Heart left ventricle (tissue), 16 donors: ENCODE results near the gene IMMP2L. TPM values are rescaled to one million over a fixed set of nuclear protein-coding genes. Genes with fewer than 3 reads are reported as not detected.
"Not testable (repeated sequence)": the region's sequence is repeated elsewhere in the genome, so short reads cannot be mapped to it uniquely, and the experiment has no call there.

Source experiments
- ATAC-seq, 4 donors: fragments of 200-7000 bp; cut with Tn5 transposase; one replicate each; pipeline ENCODE4 v1.9.1; 2020 to 2022; ENCODE audit warnings: moderate library complexity in 4 of 4, mild to moderate bottlenecking in 3 of 4, moderate number of reproducible peaks in 1 of 4
- DNase-seq, 5 donors: peaks; one replicate each; pipeline ENCODE4 v3.0.0-alpha.2; 2020
- H3K27ac ChIP-seq, 12 donors: fragments of 200-600 bp; sonication (generic) in 4 of 12; one replicate each; pipeline versions ENCODE4 v1.5.0 to v1.8.0; 2016 to 2022; ENCODE audit warnings: mild to moderate bottlenecking in 2 of 12
- H3K27me3 ChIP-seq, 9 donors: fragments of 200-600 bp; sonication (generic) in 2 of 9; one replicate each; pipeline versions ENCODE4 v1.5.1 to v1.8.0; 2016 to 2022; ENCODE audit warnings: mild to moderate bottlenecking in 3 of 9
- H3K36me3 ChIP-seq, 9 donors: fragments of 200-600 bp; sonication (generic) in 2 of 9; one replicate each; pipeline versions ENCODE4 v1.5.0 to v1.8.0; 2018 to 2022; ENCODE audit warnings: mild to moderate bottlenecking in 2 of 9
- H3K4me1 ChIP-seq, 12 donors: fragments of 200-600 bp; sonication (generic) in 4 of 12; one replicate each; pipeline versions ENCODE4 v1.5.0 to v1.8.0; 2016 to 2022; ENCODE audit warnings: mild to moderate bottlenecking in 3 of 12
- H3K4me3 ChIP-seq, 12 donors: fragments of 200-600 bp; sonication (generic) in 4 of 12; one replicate each; pipeline versions ENCODE4 v1.5.0 to v1.8.0; 2017 to 2022; ENCODE audit warnings: mild to moderate bottlenecking in 9 of 12, moderate library complexity in 4 of 12
- H3K9me3 ChIP-seq, 12 donors: fragments of 200-600 bp; sonication (generic) in 4 of 12; one replicate each; pipeline versions ENCODE4 v1.5.0 to v1.8.0; 2016 to 2022; ENCODE audit warnings: mild to moderate bottlenecking in 1 of 12
- CTCF ChIP-seq, 12 donors: fragments of 200-600 bp; sonication (generic) in 4 of 12; IDR thresholded peaks; one replicate each; pipeline versions ENCODE4 v1.5.0 to v1.8.0; 2018 to 2022; ENCODE audit warnings: antibody characterized with exemption in 12 of 12, mild to moderate bottlenecking in 5 of 12
- POLR2A ChIP-seq, 2 donors: fragments of 450-650 bp; IDR thresholded peaks; one replicate each; pipeline ENCODE4 v1.6.1; 2017; ENCODE audit warnings: antibody characterized with exemption in 2 of 2, mild to moderate bottlenecking in 2 of 2, moderate library complexity in 2 of 2
- WGBS, 4 donors: extraction: QIAGEN DNeasy Blood & Tissue Kit in 2 of 4; methylation state at CpG; one replicate each; pipeline versions ENCODE4 v1.1.5 to v1.1.7; 2013 to 2018; 5-methylcytosine and 5-hydroxymethylcytosine counted together
- intact Hi-C, 10 donors: fragments of 100-400 bp; cut with DNase I; formaldehyde crosslinking; loops; one replicate each; pipeline versions ENCODE4 v1.11.1 to v1.14.2; 2022
- polyA plus RNA-seq, 2 donors: library from polyadenylated mRNA; stranded (reverse); fragments of 200-250 nt; gene quantifications; one replicate each; pipeline ENCODE4 v1.2.3, GENCODE V29; 2013
- total RNA-seq, 9 donors: library from RNA; depleted of rRNA in 2 of 9; stranded (reverse); fragments of >200 nt in 2 of 9; fragmentation: NEBNext Ultra II Directional in 3 of 9; extraction: Animal tissue kit (Norgen Biotek cat#: 25700) in 3 of 9; gene quantifications; one replicate each; pipeline versions ENCODE4 v1.1.0 to v1.2.4, GENCODE V29; 2016 to 2023
- donor health status: ischemic (EF 13 %, LVEDD 7.1; RV severe dilation, severe dysfunction).
- donor health status: healthy with polysubstance abuse.
- donor health status: DM: no; HTN: yes; CAD: no.
- donor health status: DM: no; HTN: no; CAD: no.
- donor health status: ischemic (EF 25% LVEDD 6.9; RV normal size, moderate dysfunction).
- donor health status: ischemic (EF 25% LVEDD 5.7; RV mildly dilated, moderate dysfunction).
- donor health status: healthy.
- donor health status: DM: yes; HTN: yes; CAD: no.
- donor health status: ischemic (EF 35%, LVEDD 5.7; RV mildly dilated, moderate dysfunction).
- donor health status: nonischemic (EF 11% LVEDD 7.7; RV severe dilation, severe dysfunction).
- donor health status: DM: yes; HTN: yes; CAD: no.
- donor health status: PGD.
- donor health status: ischemic (EF 29% LVEDD 5.4; RV normal size, mild dysfunction).
- donor health status: nonischemic (EF 23%, LVEDD 6.1; RV moderate dilation, normal function).

Gene IMMP2L
- total and polyA plus RNA-seq, 11 donors: 5.1 to 17.2 (median 15.9) TPM

GRCh38 chr7:111588065-111588433, 25.8 kb upstream of the IMMP2L start:
- no peak for DNase-seq
- H3K4me3 ChIP-seq: no peak overlapping the region
- no peaks in the 10 kb centered on the region for H3K4me1 ChIP-seq
- no peaks in the 10 kb centered on the region for H3K27me3 ChIP-seq
- no peak for TF ChIP-seq CTCF (IDR thresholded peaks at IDR 0.05)
- no peak for TF ChIP-seq POLR2A (IDR thresholded peaks at IDR 0.05)
- no peaks in the 10 kb centered on the region for H3K36me3 ChIP-seq
- intact Hi-C loops: no loop called here
- no peaks in the 10 kb centered on the region for H3K9me3 ChIP-seq
- ATAC-seq: no peak
- WGBS, 4 donors: 71 to 87% (median 84%) methylated on average over 3 of the region's 3 CpGs
- H3K27ac ChIP-seq: no peak overlapping the region

GRCh38 chr7:111587410-111588064, 25.2 kb upstream of the IMMP2L start:
- intact Hi-C loops: no loop called here
- Histone ChIP-seq H3K27ac (no peak overlapping the region), H3K9me3 (no peaks in the 10 kb centered on the region), H3K27me3 (no peaks in the 10 kb centered on the region), H3K4me1 (no peaks in the 10 kb centered on the region), H3K4me3 (no peak overlapping the region), H3K36me3 (no peaks in the 10 kb centered on the region)
- 78 to 82% (median 80%) methylated on average over 10 of the region's 10 CpGs for WGBS, 4 donors
- TF ChIP-seq CTCF (IDR thresholded peaks at IDR 0.05): no peak
- TF ChIP-seq POLR2A (IDR thresholded peaks at IDR 0.05): no peak
- DNase-seq (no peak), ATAC-seq (no peak)

GRCh38 chr7:111586711-111587409, 24.6 kb upstream of the IMMP2L start:
- intact Hi-C loops: no loop called here
- H3K4me3 ChIP-seq: no peak overlapping the region
- H3K36me3 ChIP-seq: no peaks in the 10 kb centered on the region
- no peaks in the 10 kb centered on the region for H3K27me3 ChIP-seq
- 45 to 62% (median 55%) methylated on average over 4 of the region's 4 CpGs for WGBS, 4 donors
- ATAC-seq (no peak), DNase-seq (no peak)
- no peaks in the 10 kb centered on the region for H3K4me1 ChIP-seq
- TF ChIP-seq POLR2A (IDR thresholded peaks at IDR 0.05) (no peak), CTCF (IDR thresholded peaks at IDR 0.05) (no peak)
- no peaks in the 10 kb centered on the region for H3K9me3 ChIP-seq
- H3K27ac ChIP-seq: no peak overlapping the region

- DNase-seq, H3K4me1 ChIP-seq, ATAC-seq, H3K27ac ChIP-seq, H3K4me3 ChIP-seq, H3K27me3 ChIP-seq, H3K36me3 ChIP-seq, intact Hi-C loops: not testable (repeated sequence)
- 95 to 98% (median 96%) methylated on average over 11 to 40 of the region's 40 CpGs for WGBS, 4 donors
- H3K9me3 ChIP-seq: peaks cover 0 to 10% (median 0%) of the 10 kb centered on the region in 12 donors
Observed at GRCh38 chr7:111581784-111582488, 19.6 kb upstream of the IMMP2L start.

DNA sequence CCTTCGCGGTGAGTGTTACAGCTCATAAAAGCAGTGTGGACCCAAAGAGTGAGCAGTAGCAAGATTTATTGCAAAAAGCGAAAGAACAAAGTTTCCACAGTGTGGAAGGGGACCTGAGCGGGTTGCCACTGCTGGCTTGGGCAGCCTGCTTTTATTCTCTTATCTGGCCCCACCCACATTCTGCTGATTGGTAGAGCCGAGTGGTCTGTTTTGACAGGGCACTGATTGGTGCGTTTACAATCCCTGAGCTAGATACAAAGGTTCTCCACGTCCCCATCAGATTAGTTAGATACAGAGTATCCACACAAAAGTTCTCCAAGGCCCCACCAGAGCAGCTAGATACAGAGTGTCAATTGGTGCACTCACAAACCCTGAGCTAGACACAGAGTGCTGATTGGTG, 18.9 kb upstream of the IMMP2L start:
- ATAC-seq, intact Hi-C loops, H3K27me3 ChIP-seq, DNase-seq, H3K4me1 ChIP-seq, H3K4me3 ChIP-seq, H3K36me3 ChIP-seq, H3K27ac ChIP-seq: not testable (repeated sequence)
- peaks cover 0 to 14% (median 1%) of the 10 kb centered on the region in 12 donors for H3K9me3 ChIP-seq
- WGBS, 4 donors: 78 to 92% (median 81%) methylated on average over 7 of the region's 7 CpGs
